Mononuclear cell (primary cell): ENCODE data around the gene WDR31. TPM values are rescaled to one million over a fixed set of nuclear protein-coding genes. Genes with fewer than 3 reads are reported as not detected.
"Not testable (repeated sequence)": the region's sequence is repeated elsewhere in the genome, so short reads cannot be mapped to it uniquely, and the experiment has no call there.

ENCODE experiments used
- H3K27me3 ChIP-seq: 2 replicates; pipeline ENCODE4 v1.6.0; 2011; ENCODE audit warnings: low read length, control low read depth; ENCODE audit not compliant: insufficient read depth
- H3K4me1 ChIP-seq: 2 replicates; pipeline ENCODE4 v1.5.1; 2011; ENCODE audit warnings: mild to moderate bottlenecking, low read length, control low read depth; ENCODE audit not compliant: insufficient read depth
- H3K4me3 ChIP-seq: 2 replicates; pipeline ENCODE4 v1.5.1; 2011; ENCODE audit warnings: mild to moderate bottlenecking, low read length, moderate library complexity
- H3K9me3 ChIP-seq: 2 replicates; pipeline ENCODE4 v1.5.1; 2011; ENCODE audit warnings: low read depth, mild to moderate bottlenecking, control low read depth, low read length
- total RNA-seq: library from RNA; depleted of rRNA; stranded (reverse); fragments of >200 nt; gene quantifications from one replicate; pipeline ENCODE4 v1.2.3, GENCODE V29; 2012

WDR31 gene
- total RNA-seq, 1 donor, result 0.21 TPM

DNA sequence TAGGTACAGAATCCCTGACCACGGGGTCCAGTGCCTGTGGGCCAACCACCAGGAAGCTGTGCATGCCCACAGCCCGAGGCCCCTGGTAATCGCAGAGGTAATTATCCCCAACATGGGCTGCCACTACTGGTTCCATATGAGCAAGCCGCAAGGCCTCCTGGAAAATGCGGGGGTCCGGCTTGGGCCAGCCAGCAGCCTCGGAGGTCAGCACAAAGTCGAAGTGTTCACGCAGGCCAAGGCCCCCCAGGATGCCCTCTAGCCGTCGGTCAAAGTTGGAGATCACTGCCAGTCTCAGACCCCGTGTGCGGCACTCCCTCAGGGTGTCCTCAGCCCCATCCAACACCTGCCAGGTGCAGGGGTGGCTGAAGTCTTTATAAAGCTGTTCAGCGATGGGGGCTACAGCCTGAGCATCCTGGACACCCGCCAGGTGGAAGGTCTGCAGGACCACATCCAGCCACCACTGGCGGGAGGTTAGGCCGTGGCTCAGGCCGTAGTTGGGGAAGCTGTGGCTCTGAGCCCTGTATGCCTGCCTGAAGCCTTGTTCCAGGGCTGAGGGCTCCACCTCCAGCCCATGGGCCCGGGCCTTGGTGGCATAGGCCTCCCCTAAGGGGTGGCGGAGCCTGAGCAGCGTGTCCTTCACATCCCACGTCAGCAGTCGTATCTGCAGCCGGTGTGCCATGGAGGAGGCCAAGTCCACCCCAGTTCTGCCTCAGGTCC, 33.8 kb upstream of the WDR31 start:
- Histone ChIP-seq H3K27me3 (no peaks in the 10 kb centered on the region), H3K4me1 (peaks cover 12% of the 10 kb centered on the region), H3K9me3 (no peaks in the 10 kb centered on the region), H3K4me3 (no peak overlapping the region)

DNA sequence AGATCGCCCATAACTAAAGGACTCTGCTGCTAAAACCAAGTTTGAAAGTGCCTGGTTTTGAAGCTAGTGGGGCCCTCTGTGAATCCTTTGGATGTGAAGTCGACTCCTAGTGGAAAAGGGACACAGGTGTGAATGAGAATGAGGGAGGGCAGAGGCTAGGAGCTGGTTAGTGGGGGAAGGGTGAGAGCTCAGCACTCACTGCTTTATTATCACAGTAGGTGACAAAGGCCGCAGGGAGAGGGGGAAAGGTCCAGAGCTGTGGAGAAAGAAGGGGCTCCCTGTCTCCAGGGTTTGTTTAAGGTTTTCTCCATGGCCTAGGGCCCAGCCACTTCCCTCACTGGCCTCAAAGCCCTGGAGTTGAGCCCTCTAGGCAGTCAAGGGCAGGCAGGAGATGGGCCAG, 33.2 kb upstream of the WDR31 start:
- Histone ChIP-seq H3K27me3 (no peaks in the 10 kb centered on the region), H3K4me3 (no peak overlapping the region), H3K4me1 (peaks cover 12% of the 10 kb centered on the region), H3K9me3 (no peaks in the 10 kb centered on the region)

DNA sequence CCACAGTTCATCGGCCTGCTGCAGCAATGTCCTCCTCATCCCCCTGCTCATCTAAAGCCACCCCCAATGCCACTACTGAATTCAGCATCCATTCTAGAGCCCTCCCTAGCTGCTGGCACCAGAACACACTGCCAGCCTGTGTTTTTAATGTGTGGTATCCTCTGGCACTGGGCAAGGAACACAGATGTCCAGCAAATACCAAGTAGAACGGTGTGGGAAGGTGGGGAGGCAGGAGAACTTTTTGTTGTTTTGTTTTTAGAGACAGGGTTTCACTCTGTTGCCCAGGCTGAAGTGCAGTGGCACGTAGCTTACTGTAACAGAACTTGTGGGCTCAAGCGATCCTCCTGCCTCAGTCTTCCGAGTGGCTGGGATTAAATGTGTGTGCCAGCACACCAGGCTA, 32.0 kb upstream of the WDR31 start:
- Histone ChIP-seq H3K4me1 (peaks cover 9% of the 10 kb centered on the region), H3K27me3 (no peaks in the 10 kb centered on the region), H3K4me3 (no peak overlapping the region), H3K9me3 (no peaks in the 10 kb centered on the region)

DNA sequence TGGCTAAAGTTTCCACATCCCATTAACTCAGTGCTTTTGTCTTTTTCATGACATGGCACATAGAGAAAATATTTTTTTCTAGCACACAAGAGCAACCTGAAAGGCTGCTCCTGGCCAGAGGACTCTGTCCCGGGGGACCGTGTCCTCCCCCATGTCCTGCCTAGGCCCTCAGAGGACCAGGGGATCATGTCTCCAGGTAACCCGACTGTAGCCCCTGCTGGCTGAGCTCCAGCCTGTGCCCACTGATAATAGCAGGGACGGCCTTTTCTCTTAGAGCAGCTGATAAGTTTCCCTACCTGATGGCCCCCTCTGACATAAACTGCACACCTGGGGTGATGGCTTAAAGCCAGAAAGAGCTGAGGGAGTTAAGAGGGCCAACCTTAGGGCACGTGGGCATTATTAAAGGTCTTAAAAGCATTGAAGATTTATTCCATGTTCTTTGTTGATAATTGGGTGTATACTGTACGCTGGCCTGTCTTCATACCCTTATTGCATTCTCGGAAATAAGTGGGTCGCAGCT, 30.8 kb upstream of the WDR31 start:
- Histone ChIP-seq H3K9me3 (no peaks in the 10 kb centered on the region), H3K4me3 (no peak overlapping the region), H3K4me1 (peaks cover 10% of the 10 kb centered on the region), H3K27me3 (no peaks in the 10 kb centered on the region)

DNA sequence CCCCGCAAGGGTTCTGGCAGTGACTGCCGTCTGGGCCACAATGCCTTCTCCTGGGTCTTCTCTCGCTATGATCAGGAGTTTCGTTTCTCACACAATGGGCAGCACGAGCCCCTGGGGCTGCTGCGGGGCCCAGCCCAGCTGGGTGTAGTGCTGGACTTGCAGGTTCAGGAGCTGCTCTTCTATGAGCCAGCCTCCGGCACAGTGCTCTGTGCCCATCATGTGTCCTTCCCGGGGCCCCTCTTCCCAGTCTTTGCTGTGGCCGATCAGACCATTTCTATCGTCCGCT, 29.7 kb upstream of the WDR31 start:
- Histone ChIP-seq H3K4me3 (no peak overlapping the region), H3K9me3 (no peaks in the 10 kb centered on the region), H3K27me3 (no peaks in the 10 kb centered on the region), H3K4me1 (peaks cover 11% of the 10 kb centered on the region)

DNA sequence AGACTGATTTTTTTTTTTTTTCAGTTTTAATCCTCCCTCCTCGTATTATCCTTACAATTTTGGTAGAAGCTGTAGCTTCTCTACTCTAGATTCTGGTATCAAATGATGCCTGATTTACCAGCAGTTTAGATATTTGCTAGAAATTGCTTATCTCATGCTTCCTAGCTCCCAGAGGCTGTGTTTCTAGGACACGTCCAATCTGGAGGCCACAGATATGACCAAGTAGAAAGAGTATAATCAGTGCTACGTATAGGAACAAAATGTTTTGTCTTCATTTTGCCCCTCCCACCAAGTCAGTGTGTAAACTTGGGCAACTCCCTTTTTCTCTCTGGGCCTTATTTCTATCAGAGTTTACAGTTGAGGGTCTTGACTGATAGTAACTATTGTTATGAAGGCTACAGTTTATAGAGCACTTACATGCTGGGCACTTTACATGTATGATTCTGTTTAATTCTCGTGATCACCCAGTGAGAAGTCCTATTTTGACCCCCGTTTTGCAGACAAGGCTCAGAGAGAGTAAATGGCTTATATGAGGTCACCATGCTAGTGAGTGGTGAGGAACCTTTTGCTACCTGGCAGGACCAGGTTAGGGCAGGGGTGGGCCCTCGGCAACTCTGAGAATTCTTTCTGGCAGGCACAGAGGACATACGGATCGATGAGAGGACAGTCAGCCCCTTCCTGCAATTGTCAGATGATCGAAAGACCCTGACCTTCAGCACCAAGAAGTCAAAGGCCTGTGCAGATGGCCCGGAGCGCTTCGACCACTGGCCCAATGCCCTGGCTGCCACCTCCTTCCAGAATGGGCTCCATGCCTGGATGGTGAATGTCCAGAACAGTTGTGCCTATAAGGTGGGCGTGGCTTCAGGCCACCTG, 29.1 kb upstream of the WDR31 start:
- Histone ChIP-seq H3K4me1 (peaks cover 11% of the 10 kb centered on the region), H3K4me3 (no peak overlapping the region), H3K9me3 (no peaks in the 10 kb centered on the region), H3K27me3 (no peaks in the 10 kb centered on the region)

DNA sequence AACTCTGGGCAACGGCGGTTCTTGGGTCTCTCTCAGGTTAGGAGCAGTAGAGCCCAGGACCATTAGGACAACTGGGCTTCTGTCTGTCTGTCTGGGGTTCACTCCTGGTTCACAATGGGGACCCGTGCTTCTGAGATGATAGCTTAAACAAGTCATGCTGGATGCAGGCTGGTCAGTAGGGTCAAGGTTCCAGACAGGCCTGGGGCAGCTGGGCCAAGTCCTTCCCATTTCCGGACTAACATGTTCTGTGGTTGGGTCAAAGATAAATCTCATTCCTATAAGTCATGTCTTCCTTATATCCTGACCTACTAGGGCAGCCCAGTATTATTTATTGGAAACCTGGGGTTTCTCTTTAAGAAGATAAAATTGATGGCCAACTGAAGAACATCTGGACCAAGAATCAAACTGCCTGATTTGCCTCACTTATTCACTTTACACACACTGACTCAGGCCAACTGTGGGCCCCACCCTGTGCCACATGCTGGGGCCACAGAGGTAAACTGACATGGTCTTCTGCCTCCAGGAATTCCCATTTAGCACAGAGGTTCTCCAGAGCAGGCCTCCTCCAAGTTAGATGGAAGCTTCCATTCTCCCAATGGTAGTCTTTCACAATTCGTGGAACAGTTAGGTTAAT, 28.4 kb upstream of the WDR31 start:
- H3K9me3 ChIP-seq, result no peaks in the 10 kb centered on the region
- no peak overlapping the region for H3K4me3 ChIP-seq
- H3K27me3 ChIP-seq, result no peaks in the 10 kb centered on the region
- H3K4me1 ChIP-seq, result peaks cover 11% of the 10 kb centered on the region

DNA sequence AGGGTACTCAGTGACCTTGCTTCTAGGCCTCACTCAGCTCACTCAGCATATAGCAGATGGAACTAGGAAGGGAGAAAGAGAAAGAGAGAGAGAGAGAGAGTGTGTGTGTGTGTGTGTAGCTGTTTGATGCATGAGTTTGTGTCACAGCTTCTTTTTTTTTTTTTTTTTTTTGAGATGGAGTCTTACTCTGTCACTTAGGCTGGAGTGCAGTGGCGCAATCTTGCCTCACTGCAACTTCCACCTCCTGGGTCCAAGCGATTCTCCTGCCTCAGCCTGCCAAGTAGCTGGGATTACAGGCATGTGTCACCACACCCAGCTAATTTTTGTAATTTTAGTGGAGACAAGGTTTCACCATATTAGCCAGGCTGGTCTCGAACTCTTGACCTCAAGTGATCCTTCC, 25.6 kb upstream of the WDR31 start:
- not testable (repeated sequence) for H3K9me3 ChIP-seq, H3K27me3 ChIP-seq, H3K4me3 ChIP-seq
- peaks cover 11% of the 10 kb centered on the region for H3K4me1 ChIP-seq

DNA sequence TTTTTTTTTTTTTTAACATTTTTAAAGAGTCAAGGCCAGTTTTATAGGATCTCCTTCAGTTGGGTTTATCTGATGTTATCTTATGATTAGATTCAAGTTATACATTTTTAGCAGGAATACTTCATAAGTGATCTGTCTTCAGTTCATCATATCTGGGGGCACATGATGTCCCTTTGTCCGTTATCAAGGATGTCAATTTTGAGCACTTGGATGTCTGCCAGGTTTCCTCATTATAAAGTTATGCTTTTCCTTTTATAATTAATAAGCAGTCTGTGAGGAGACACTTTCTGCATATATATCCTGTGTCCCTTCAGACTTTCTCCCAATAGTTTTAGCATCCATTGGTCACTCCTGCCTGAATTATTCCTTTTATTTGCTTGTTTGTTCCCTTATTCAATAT, 24.9 kb upstream of the WDR31 start:
- Histone ChIP-seq H3K9me3 (no peaks in the 10 kb centered on the region), H3K4me3 (no peak overlapping the region), H3K4me1 (peaks cover 11% of the 10 kb centered on the region), H3K27me3 (no peaks in the 10 kb centered on the region)

DNA sequence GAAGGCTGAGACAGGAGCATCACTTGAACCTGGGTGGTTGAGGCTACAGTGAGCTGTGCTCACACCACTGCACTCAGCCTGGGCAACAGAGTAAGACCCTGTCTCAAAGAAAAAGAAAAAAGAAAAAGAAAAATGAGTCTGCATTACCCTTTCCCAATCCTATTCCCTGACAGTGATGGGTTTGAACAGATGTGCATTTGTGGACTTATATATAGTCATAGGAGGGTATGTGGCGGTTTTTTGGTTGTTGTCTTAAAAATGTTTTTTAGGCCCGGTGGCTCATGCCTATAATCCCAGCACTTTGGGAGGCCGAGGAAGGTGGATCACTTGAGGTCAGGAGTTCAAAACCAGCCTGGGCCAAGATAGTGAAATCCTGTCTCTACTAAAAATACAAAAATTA, 23.3 kb upstream of the WDR31 start:
- no peak overlapping the region for H3K4me3 ChIP-seq
- H3K27me3 ChIP-seq, result no peaks in the 10 kb centered on the region
- peaks cover 11% of the 10 kb centered on the region for H3K4me1 ChIP-seq
- H3K9me3 ChIP-seq, result no peaks in the 10 kb centered on the region

DNA sequence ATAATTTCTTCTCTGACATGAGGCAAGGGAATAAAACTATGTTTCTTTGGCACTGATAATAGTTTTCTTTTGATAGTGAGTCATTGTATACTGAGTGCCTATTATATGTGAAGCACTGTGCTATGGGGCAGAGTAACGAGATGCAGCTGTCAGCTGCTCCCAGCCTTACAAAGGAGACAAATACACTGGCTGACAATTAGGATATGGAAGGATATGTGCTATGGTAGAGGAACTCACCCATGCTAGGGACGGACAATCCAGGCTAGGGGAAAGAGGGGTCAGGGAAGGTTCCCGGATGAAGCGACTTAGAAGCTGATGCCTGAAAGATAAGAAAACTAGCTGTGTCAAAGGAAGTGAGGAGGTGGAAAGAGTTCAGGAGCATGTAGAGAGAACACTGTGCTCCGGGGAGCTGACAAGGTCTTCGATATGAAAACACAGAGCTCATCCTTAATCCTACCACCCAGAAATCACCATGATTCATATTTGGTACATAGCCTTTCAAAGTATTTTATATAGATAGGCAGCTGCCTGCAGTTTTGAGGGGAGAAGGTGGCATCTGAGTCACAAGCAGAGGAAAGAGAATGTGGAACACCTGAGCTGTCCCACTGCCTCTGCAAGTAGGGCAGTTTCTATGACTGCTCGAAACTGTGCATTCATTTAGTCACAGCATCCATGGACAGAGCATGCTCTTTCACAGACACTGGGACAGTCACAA, 21.4 kb upstream of the WDR31 start:
- Histone ChIP-seq H3K4me1 (peaks cover 11% of the 10 kb centered on the region), H3K4me3 (no peak overlapping the region), H3K27me3 (no peaks in the 10 kb centered on the region), H3K9me3 (no peaks in the 10 kb centered on the region)

DNA sequence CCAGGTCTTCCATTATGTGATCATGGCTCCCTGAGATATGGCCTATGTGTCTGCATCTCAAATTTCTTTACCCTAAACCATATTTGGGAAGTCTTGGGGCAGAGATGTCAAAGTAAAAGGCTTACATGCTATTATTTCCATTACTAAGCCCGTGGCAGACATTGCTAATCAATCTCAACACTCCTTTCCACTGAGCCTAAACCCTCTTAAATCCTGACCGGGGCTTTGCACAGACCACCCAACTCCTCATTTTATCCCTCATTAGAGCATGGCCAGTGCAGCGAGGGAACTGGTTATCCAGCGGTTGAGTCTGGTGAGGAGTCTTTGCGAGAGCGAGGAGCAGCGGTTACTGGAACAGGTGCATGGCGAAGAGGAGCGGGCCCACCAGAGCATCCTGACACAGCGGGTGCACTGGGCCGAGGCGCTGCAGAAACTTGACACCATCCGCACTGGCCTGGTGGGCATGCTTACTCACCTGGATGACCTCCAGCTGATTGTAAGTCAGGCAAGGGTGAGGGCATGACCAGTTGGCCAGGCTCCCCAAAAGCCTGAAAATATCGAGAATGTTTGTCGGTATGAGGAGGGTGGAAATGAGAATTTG, 20.3 kb upstream of the WDR31 start:
- no peaks in the 10 kb centered on the region for H3K9me3 ChIP-seq
- H3K4me3 ChIP-seq, result no peak overlapping the region
- peaks cover 4% of the 10 kb centered on the region for H3K4me1 ChIP-seq
- no peaks in the 10 kb centered on the region for H3K27me3 ChIP-seq

DNA sequence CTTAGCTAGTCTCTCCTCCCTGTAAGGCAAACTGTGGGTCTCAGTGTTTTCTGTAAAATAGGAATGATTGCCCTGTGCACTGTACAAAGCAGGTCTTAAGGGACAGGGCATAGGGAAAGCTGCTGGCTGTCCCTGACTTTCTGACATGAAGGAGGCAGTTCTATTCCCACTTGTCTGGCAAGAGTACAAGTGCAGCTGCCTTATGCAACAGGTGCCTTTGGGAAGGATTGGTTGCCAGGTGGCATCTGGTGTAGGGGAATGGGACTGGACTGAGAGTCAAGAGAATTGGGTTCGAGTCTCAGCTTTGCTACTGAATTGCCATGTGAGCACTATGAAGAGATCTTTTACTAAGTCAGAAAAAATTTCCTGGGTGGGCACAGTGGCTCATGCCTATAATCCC, 19.3 kb upstream of the WDR31 start:
- Histone ChIP-seq H3K9me3 (no peaks in the 10 kb centered on the region), H3K27me3 (no peaks in the 10 kb centered on the region), H3K4me3 (no peak overlapping the region), H3K4me1 (no peaks in the 10 kb centered on the region)

DNA sequence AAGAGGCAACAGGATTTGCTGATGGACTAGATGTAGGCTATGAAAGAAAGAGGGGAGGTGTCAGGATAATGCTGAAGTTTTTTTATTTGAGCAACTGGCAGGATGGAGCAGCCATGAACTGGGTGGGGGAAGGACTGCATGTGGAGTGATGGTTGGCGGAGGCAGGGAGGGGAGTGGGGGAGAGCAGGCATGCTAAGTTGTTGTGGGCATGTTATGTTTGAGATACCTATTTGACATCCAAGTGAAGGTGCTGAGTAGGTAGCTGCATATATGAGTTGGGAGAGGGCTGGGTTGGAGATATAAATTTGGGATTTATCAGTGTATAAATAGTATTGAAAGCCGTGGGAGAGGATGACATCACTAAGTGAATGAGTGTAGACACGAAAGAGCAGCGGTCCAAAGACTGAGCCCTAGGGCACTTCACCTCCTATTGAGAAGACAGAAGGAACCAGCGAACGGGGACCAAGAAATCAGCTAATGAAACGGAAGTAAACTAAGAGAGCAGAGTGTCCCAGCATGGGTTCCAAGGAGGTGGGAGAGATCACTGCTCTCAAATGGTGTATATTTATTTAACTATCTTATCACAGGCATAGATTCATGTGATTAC, 16.7 kb upstream of the WDR31 start:
- Histone ChIP-seq H3K4me1 (no peaks in the 10 kb centered on the region), H3K9me3 (no peaks in the 10 kb centered on the region), H3K4me3 (no peak overlapping the region), H3K27me3 (no peaks in the 10 kb centered on the region)
